PFSK-1 (cell line): ENCODE results near the gene ELAC1.

Source experiments
- FOXP2 ChIP-seq: optimal IDR thresholded peaks from 2 replicates; pipeline ENCODE3; 2011; ENCODE audit warnings: borderline replicate concordance, control low read depth, inconsistent platforms; ENCODE audit not compliant: insufficient read depth; ENCODE audit errors: extremely low read length, extremely low read depth
- POLR2AphosphoS5 ChIP-seq: IDR thresholded peaks from 2 replicates; pipeline ENCODE4 v1.6.1; 2012; ENCODE audit warnings: low read depth, mild to moderate bottlenecking, control low read depth, low read length, moderate library complexity
- SIN3A ChIP-seq: IDR thresholded peaks from 2 replicates; pipeline ENCODE4 v1.6.1; 2012; ENCODE audit warnings: mild to moderate bottlenecking, low read length, moderate library complexity, borderline replicate concordance; ENCODE audit not compliant: insufficient read depth
- TAF1 ChIP-seq: IDR thresholded peaks from 2 replicates; pipeline ENCODE4 v1.6.1; 2012; ENCODE audit warnings: low read length, control low read depth, borderline replicate concordance; ENCODE audit not compliant: insufficient read depth
- TF ChIP-seq, protein P1 (sequence below), 2 experiments: IDR thresholded peaks; 2 replicates each; pipeline versions ENCODE4 v1.6.1 to v1.8.0; 2011 to 2012; ENCODE audit warnings: low read depth in 2 of 2, low read length in 2 of 2, control low read depth in 1 of 2, inconsistent platforms in 1 of 2, mild to moderate bottlenecking in 1 of 2, moderate library complexity in 1 of 2; ENCODE audit not compliant: insufficient read depth in 1 of 2

DNA sequence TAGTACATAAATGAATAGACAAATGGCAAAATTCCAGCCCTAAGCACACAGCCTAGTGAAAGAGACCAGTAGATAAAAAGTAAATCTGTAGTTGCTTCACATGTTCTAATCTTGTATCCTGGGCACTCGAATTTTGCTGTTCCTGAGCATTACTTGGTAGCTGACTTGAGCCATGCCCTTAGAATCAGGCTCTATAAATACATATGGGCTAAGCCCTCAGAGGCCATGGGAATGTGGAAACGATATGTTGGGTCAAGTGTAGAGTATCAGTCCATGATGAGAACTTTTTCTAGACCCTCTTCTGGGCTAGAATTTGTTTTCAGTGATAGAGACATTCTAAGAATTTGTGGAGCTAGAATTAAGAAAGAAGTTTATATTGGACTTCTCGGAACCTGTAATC, 21.9 kb downstream of the ELAC1 start:
- TF ChIP-seq POLR2AphosphoS5 (no peak), TAF1 (no peak), SIN3A (no peak), FOXP2 (no peak)
- TF ChIP-seq, protein P1, sequence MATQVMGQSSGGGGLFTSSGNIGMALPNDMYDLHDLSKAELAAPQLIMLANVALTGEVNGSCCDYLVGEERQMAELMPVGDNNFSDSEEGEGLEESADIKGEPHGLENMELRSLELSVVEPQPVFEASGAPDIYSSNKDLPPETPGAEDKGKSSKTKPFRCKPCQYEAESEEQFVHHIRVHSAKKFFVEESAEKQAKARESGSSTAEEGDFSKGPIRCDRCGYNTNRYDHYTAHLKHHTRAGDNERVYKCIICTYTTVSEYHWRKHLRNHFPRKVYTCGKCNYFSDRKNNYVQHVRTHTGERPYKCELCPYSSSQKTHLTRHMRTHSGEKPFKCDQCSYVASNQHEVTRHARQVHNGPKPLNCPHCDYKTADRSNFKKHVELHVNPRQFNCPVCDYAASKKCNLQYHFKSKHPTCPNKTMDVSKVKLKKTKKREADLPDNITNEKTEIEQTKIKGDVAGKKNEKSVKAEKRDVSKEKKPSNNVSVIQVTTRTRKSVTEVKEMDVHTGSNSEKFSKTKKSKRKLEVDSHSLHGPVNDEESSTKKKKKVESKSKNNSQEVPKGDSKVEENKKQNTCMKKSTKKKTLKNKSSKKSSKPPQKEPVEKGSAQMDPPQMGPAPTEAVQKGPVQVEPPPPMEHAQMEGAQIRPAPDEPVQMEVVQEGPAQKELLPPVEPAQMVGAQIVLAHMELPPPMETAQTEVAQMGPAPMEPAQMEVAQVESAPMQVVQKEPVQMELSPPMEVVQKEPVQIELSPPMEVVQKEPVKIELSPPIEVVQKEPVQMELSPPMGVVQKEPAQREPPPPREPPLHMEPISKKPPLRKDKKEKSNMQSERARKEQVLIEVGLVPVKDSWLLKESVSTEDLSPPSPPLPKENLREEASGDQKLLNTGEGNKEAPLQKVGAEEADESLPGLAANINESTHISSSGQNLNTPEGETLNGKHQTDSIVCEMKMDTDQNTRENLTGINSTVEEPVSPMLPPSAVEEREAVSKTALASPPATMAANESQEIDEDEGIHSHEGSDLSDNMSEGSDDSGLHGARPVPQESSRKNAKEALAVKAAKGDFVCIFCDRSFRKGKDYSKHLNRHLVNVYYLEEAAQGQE (IDR thresholded peaks at IDR 0.05; ENCODE audit: insufficient read depth in 1 of 2, low read depth in 2 of 2, low read length in 2 of 2): no peak
